H1 (cell line): ENCODE results near the gene BICD1. TPM values are rescaled to one million over a fixed set of nuclear protein-coding genes. Genes with fewer than 3 reads are reported as not detected.

Experiments
- ASH2L ChIP-seq: fragments of 200-600, 300-600 bp; sonication (generic); IDR thresholded peaks from one replicate; pipeline ENCODE4 v1.7.1; 2017; ENCODE audit warnings: low read length
- ATF2 ChIP-seq: IDR thresholded peaks from 2 replicates; pipeline ENCODE4 v1.6.1; 2012; ENCODE audit warnings: low read length, inconsistent platforms
- ATF3 ChIP-seq: IDR thresholded peaks from 2 replicates; pipeline ENCODE4 v1.6.1; 2011; ENCODE audit warnings: low read depth, mild to moderate bottlenecking, low read length; ENCODE audit not compliant: insufficient read depth
- BRCA1 ChIP-seq: IDR thresholded peaks from 2 replicates; pipeline ENCODE4 v1.6.1; 2012; ENCODE audit warnings: low read depth, low read length, improper control_type of control experiment
- CBX8 ChIP-seq: fragments of 300-800, 300-1000 bp; sonication (generic); IDR thresholded peaks from 2 replicates; pipeline ENCODE4 v1.7.1; 2016; ENCODE audit warnings: low read depth, low read length, borderline replicate concordance
- CEBPB ChIP-seq: IDR thresholded peaks from 2 replicates; pipeline ENCODE4 v1.6.1; 2012; ENCODE audit warnings: low read depth, low read length
- CHD1 ChIP-seq: IDR thresholded peaks from 2 replicates; pipeline ENCODE4 v1.6.1; 2012; ENCODE audit warnings: low read depth, low read length, improper control_type of control experiment
- CHD2 ChIP-seq: IDR thresholded peaks from 2 replicates; pipeline ENCODE4 v1.6.1; 2012; ENCODE audit warnings: low read length, improper control_type of control experiment
- CTBP2 ChIP-seq: IDR thresholded peaks from 2 replicates; pipeline ENCODE4 v1.7.0; 2011; ENCODE audit warnings: borderline replicate concordance, mild to moderate bottlenecking, moderate library complexity, mixed read lengths, low read length; ENCODE audit not compliant: insufficient read depth, insufficient read length
- GABPA ChIP-seq: IDR thresholded peaks from 2 replicates; pipeline ENCODE4 v1.6.1; 2011; ENCODE audit warnings: mild to moderate bottlenecking, low read length, moderate library complexity, borderline replicate concordance; ENCODE audit not compliant: insufficient read depth
- HDAC2 ChIP-seq, 2 experiments: fragments of 300-600 bp in 1 of 2; sonication (generic) in 1 of 2; IDR thresholded peaks; 2 replicates each; pipeline ENCODE4 v1.6.1; 2011 to 2012; ENCODE audit warnings: low read depth in 2 of 2, low read length in 2 of 2, mild to moderate bottlenecking in 2 of 2, moderate library complexity in 2 of 2, borderline replicate concordance in 1 of 2, inconsistent platforms in 1 of 2
- NANOG ChIP-seq: IDR thresholded peaks from 2 replicates; pipeline ENCODE4 v1.6.1; 2011; ENCODE audit warnings: low read length, low read depth, mild to moderate bottlenecking, inconsistent platforms; ENCODE audit not compliant: insufficient read depth, poor library complexity, severe bottlenecking
- PHF8 ChIP-seq: fragments of 200-600 bp; sonication (generic); conservative IDR thresholded peaks from 2 replicates; pipeline ENCODE4 v1.7.1; 2012; ENCODE audit warnings: low read depth, mild to moderate bottlenecking, inconsistent platforms, low read length, moderate library complexity
- POU5F1 ChIP-seq: IDR thresholded peaks from 2 replicates; pipeline ENCODE4 v1.6.1; 2011; ENCODE audit warnings: low read depth, mild to moderate bottlenecking, low read length, moderate library complexity
- RXRA ChIP-seq: IDR thresholded peaks from 2 replicates; pipeline ENCODE4 v1.6.1; 2011; ENCODE audit warnings: low read depth, mild to moderate bottlenecking, low read length, moderate library complexity; ENCODE audit not compliant: insufficient read depth
- SAP30 ChIP-seq: fragments of 300-600 bp; sonication (generic); IDR thresholded peaks from 2 replicates; pipeline ENCODE4 v1.7.1; 2012; ENCODE audit warnings: low read length, moderate library complexity, mild to moderate bottlenecking, inconsistent platforms; ENCODE audit not compliant: insufficient read depth, insufficient replicate concordance
- SIN3A ChIP-seq, 2 experiments: IDR thresholded peaks in 1 of 2; conservative IDR thresholded peaks in 1 of 2; 2 replicates each; pipeline ENCODE4 v1.6.1; 2011 to 2012; ENCODE audit warnings: low read length in 2 of 2, improper control_type of control experiment in 1 of 2, low read depth in 1 of 2, mild to moderate bottlenecking in 1 of 2
- SIX5 ChIP-seq: IDR thresholded peaks from 2 replicates; pipeline ENCODE4 v1.6.1; 2011; ENCODE audit warnings: mild to moderate bottlenecking, low read depth, low read length
- SP2 ChIP-seq: IDR thresholded peaks from 2 replicates; pipeline ENCODE4 v1.6.1; 2012; ENCODE audit warnings: mild to moderate bottlenecking, low read length, inconsistent platforms
- SP4 ChIP-seq: IDR thresholded peaks from 2 replicates; pipeline ENCODE4 v1.6.1; 2012; ENCODE audit warnings: low read length, inconsistent platforms
- USF2 ChIP-seq: IDR thresholded peaks from 2 replicates; pipeline ENCODE4 v1.6.1; 2011; ENCODE audit warnings: low read length, improper control_type of control experiment
- polyA plus RNA-seq, 7 experiments: library from polyadenylated mRNA; depleted of rRNA in 3 of 7; stranded (reverse) in 5 of 7; unstranded in 2 of 7; fragments of >200 nt in 5 of 7; fragments of 200-250 nt in 2 of 7; gene quantifications; 1 replicate in 5 of 7; 2 replicates in 1 of 7; 4 replicates in 1 of 7; pipeline versions ENCODE4 v1.2.1 to v1.2.3, GENCODE V29; 2011 to 2013; ENCODE audit warnings: missing spikeins in 2 of 7, mixed read lengths in 2 of 7
- total RNA-seq: library from RNA; stranded (reverse); fragmentation: NEBNext Ultra II Directional; extraction: Animal tissue kit (Norgen Biotek cat#: 25700); gene quantifications from 2 replicates; pipeline ENCODE4 v1.2.1, GENCODE V29; 2021

BICD1 gene
- total and polyA plus RNA-seq, 2 of the 8 experiments (the other 6 are each of a cell fraction or from before 2014, with no cell fraction given): 34.1 to 58.4 TPM

- TF ChIP-seq CTBP2 (no peak), CEBPB (no peak), RXRA (no peak), PHF8 (no peak), NANOG (no peak), SP4 (no peak), USF2 (no peak), POU5F1 (no peak), ATF3 (no peak), SIN3A (conservative IDR thresholded peaks at IDR 0.05 in 1 of 2, IDR thresholded peaks at IDR 0.05 in 1 of 2; ENCODE audit: low read depth in 1 of 2, low read length in 2 of 2) (peak in 1 of 2 experiments; percentile 57; a peak in 1 of 4 replicates), GABPA (no peak), SIX5 (no peak), SAP30 (no peak), CHD2 (no peak), BRCA1 (no peak), SP2 (no peak), ASH2L (no peak), HDAC2 (IDR thresholded peaks at IDR 0.05; ENCODE audit: borderline replicate concordance in 1 of 2, low read depth in 2 of 2, low read length in 2 of 2) (no peak), CHD1 (no peak), ATF2 (no peak), CBX8 (no peak)
Observed at GRCh38 chr12:32400114-32400672, 293.5 kb downstream of the BICD1 start (continued).
